GM12875 (cell line): ENCODE measurements around the gene MRPL22.

ENCODE experiments used
- H3K4me3 ChIP-seq: one replicate; pipeline ENCODE4 v1.5.1; 2011; ENCODE audit warnings: low read depth, low read length, control low read depth
- TF ChIP-seq, protein P1 (sequence below): IDR thresholded peaks from 2 replicates; pipeline ENCODE4 v1.5.1; 2011; ENCODE audit warnings: low read depth, mild to moderate bottlenecking, control low read depth, inconsistent platforms, low read length, moderate library complexity, borderline replicate concordance; ENCODE audit not compliant: insufficient read depth

The MRPL22 gene

DNA sequence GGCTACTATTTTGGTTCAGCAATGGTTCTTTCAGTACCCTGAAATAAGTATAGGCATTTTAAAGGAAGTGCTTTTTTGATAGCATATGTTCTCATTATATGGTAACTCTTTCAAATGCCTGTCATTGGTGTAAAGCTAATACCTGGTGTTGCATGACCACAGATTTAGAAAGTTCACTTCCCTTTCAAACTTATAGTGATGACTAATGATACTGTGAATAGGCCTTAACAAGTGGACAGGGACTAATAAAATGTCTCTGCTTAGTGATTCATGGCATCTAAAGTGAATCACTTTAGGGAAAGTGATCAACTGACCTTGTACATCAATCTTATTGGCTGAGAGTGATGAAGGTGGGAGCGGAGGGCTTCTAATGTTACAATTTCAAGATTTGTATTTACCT, 21.6 kb downstream of the MRPL22 start:
- TF ChIP-seq, protein P1, sequence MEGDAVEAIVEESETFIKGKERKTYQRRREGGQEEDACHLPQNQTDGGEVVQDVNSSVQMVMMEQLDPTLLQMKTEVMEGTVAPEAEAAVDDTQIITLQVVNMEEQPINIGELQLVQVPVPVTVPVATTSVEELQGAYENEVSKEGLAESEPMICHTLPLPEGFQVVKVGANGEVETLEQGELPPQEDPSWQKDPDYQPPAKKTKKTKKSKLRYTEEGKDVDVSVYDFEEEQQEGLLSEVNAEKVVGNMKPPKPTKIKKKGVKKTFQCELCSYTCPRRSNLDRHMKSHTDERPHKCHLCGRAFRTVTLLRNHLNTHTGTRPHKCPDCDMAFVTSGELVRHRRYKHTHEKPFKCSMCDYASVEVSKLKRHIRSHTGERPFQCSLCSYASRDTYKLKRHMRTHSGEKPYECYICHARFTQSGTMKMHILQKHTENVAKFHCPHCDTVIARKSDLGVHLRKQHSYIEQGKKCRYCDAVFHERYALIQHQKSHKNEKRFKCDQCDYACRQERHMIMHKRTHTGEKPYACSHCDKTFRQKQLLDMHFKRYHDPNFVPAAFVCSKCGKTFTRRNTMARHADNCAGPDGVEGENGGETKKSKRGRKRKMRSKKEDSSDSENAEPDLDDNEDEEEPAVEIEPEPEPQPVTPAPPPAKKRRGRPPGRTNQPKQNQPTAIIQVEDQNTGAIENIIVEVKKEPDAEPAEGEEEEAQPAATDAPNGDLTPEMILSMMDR, result no peak
- no peak overlapping the region for H3K4me3 ChIP-seq

DNA sequence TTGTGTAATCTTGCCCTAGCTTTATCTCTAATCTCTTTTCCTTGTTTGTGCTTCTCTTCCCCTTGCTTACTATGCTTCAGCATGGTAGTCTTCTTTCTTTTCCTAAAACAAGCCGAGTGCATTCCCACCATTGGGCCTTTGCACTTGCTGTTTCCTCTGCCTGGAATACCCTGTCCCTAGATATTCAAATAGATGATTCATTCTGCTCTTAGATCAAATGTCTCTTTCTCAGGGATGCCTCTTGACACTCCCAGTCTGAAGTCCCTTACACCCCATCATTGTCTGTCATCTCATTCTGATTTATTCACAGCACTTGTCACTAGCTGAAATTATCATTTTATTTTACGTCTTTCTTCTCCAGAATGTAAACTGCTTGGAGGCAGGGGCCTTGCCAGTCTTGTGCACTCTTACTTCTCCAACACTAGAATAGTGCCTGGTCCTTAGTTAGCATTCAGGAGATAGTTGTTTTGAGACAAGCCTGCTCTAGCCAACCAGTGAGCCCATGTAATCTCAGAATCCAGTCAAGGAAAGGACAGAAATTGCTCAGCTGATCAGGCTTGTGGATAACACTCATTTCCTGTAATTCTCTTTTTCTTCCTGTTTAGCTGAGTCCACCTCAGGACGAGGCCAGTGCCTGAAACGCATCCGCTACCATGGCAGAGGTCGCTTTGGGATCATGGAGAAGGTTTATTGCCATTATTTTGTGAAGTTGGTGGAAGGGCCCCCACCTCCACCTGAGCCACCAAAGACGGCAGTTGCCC, 25.4 kb downstream of the MRPL22 start:
- TF ChIP-seq, protein P1, result no peak
- H3K4me3 ChIP-seq, result no peak overlapping the region

DNA sequence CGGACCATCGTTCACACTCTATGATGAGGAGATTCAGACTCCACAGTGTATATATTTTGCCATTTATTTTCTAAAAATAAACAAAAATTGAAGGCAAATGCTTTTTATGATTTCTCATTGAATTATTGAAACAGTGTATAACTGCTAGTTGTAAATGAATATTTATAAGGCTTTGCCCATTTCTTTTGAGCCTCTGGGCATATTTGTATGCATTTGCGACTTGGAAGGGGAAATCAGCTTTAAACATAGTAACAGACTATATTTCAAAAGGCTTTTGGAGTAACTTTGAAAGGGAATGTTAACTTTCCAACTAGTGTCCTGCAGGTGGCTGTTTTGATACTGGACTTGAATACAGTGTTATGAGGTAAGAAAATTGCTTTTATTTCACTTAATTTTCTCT, 26.0 kb downstream of the MRPL22 start:
- H3K4me3 ChIP-seq, result no peak overlapping the region
- TF ChIP-seq, protein P1, result no peak

DNA sequence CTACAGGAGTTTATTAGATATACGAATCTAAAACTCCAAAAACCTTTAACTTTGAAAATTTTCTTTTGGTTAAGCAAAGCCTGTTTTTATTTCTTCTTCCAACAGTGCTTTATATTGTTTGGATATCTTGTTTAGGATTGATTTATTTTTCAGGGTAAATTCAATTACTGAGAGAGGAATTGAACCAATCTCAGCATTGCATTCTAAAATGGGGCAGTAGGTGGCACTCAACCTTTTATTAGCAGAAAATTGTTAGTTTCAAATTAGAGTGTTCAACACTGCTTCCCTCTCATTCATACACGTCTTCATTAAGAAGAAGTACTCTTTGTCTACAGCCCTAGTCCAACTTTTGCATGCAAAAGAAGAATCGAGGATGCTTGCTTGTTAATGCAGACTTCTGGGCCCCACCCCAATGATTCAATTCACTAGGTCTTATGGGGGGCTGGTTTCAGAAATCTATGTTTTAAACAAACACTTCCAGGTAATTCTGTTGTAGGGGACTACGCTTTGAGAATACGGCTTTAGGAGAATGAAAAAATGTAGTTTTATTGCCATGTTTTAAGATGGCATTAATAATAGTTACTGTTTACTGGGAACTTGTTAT, 26.6 kb downstream of the MRPL22 start:
- TF ChIP-seq, protein P1, result peak; percentile 34; the same call in 1 of the 2 replicates

DNA sequence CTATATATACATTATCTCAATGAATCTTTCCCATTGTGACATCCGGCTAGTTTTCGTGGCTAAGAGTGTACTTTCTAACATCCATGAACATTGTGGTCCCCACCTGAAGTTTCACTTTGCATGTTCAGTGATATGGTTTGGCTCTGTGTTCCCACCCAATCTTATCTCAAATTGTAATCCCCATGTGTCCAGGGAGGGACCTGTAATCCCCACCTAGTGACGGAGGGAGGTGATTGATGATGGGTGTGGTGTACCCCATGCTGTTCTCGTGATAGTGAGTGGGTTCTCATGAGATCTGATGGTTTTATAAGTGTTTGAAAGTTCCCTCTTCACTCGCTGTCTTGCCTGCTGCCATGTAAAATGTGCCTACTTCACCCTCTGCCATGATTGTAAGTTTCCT, 28.1 kb downstream of the MRPL22 start:
- TF ChIP-seq, protein P1, result no peak
- H3K4me3 ChIP-seq, result no peak overlapping the region

More for the DNA sequence above, 26.6 kb downstream of the MRPL22 start:
- no peak overlapping the region for H3K4me3 ChIP-seq

DNA sequence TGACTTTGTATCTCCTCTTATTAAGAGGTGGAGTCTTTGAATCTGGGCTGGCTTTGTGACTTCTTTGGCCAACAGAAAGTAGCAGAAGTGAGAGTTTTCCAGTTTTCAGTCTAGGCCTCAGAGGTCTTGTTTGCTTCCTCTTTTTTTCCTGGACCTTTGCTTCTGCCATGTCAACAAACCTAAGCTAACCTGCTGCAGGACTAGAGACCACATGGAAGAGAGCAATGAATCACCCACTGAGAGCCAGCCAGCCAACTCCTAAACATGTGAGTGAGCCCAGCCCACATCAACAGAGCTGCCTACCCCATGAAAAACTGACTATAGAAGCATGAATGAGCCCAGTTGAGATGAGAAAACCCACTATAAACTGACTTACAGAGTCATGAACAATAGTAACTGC, 29.9 kb downstream of the MRPL22 start:
- TF ChIP-seq, protein P1, result no peak
- H3K4me3 ChIP-seq, result no peak overlapping the region

DNA sequence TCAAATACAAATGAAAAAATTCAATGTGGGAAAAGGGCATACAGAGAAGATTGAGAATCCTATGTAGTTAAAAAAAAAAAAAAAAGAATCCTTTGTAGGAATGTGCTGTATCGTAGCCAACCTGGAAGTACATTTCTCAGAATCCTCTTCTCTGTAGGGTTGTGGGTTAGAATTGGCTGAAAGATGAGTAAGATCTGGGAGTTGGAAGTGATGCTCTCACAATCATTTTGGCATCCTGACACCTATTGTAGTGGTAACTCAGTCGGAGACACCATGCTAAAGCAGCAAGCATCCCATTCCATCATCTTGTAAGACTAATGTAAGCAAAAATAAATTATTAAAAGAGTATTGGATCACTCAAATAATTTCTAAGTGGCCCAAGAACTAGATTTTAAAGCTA, 30.6 kb downstream of the MRPL22 start:
- H3K4me3 ChIP-seq, result no peak overlapping the region
- TF ChIP-seq, protein P1, result no peak
